Hepatocyte (in vitro differentiated cells): ENCODE results near the gene WDR48.

Experiments used
- EZH2 ChIP-seq: fragments of 200-600 bp; sonication (generic); IDR thresholded peaks from 2 replicates; pipeline ENCODE4 v1.6.1; 2016; ENCODE audit warnings: antibody characterized with exemption, mild to moderate bottlenecking, borderline replicate concordance
- EZH2phosphoT487 ChIP-seq: fragments of 200-600 bp; sonication (generic); IDR thresholded peaks from one replicate; pipeline ENCODE4 v1.6.1; 2018; ENCODE audit warnings: antibody characterized with exemption, mild to moderate bottlenecking, low read depth, moderate library complexity; ENCODE audit not compliant: unreplicated experiment, severe bottlenecking
- TF ChIP-seq, protein P1 (sequence below): fragments of 200-600 bp; sonication (generic); IDR thresholded peaks from 2 replicates; pipeline ENCODE4 v1.5.1; 2016; ENCODE audit warnings: antibody characterized with exemption, mild to moderate bottlenecking; ENCODE audit not compliant: poor library complexity

DNA sequence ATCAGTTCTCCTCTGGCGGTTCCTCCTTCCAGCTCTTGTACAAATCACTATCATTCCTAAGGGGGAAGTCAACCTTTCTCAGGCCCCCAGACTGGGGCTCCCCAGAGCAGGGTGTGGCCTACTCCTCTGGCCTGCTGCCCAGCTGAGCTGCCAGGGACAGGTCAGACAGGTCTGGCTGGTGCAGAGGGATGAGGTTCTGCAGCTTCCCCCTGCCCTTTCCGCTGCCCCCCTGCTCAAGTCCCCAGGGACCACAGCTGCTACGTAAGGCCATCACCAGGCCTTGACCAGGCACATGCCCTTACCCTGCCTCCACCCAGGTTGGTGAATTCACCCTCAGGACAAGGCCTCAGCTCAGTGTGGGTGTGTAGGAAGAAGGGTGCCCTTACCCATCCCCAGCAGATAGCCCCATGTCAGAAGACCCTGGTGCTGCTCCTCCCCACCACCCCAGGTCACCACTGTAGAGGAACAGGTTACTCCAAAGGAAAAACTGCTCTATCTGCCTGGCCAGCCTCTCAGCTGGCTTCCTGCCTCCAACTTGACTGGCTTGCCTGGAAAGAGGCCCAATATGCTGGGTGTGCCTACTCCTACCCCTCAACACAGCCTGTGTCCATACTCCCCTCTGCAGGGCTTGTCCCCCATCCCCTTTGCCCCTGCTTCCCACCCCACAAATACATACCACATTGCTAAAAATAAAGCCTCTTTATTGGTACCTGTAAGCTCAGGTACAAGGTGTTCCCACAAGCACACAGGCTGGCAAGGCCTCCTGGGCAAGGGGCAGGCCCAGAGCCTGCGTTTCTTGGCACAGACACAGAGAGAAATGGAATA, 89.6 kb downstream of the WDR48 start:
- TF ChIP-seq EZH2 (no peak), EZH2phosphoT487 (no peak)
- TF ChIP-seq, protein P1, sequence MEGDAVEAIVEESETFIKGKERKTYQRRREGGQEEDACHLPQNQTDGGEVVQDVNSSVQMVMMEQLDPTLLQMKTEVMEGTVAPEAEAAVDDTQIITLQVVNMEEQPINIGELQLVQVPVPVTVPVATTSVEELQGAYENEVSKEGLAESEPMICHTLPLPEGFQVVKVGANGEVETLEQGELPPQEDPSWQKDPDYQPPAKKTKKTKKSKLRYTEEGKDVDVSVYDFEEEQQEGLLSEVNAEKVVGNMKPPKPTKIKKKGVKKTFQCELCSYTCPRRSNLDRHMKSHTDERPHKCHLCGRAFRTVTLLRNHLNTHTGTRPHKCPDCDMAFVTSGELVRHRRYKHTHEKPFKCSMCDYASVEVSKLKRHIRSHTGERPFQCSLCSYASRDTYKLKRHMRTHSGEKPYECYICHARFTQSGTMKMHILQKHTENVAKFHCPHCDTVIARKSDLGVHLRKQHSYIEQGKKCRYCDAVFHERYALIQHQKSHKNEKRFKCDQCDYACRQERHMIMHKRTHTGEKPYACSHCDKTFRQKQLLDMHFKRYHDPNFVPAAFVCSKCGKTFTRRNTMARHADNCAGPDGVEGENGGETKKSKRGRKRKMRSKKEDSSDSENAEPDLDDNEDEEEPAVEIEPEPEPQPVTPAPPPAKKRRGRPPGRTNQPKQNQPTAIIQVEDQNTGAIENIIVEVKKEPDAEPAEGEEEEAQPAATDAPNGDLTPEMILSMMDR: no peak
